Astrocyte of the spinal cord (primary cell): ENCODE data around the gene C11orf91.

Experiments
- DNase-seq: peaks from one replicate; pipeline ENCODE4 v3.0.0; 2011; ENCODE audit warnings: low read depth, low spot score
- H3K4me3 ChIP-seq: 2 replicates; pipeline ENCODE4 v1.5.1; 2011; ENCODE audit warnings: low read depth, mild to moderate bottlenecking, low read length, moderate library complexity
- in situ Hi-C: cut with HindIII; loops from 2 replicates; pipeline ENCODE4 v1.10.0; 2017; ENCODE audit warnings: low sequenced_read_pairs
- TF ChIP-seq, protein P1 (sequence below): IDR thresholded peaks from 2 replicates; pipeline ENCODE4 v1.5.1; 2012; ENCODE audit warnings: low read depth, mild to moderate bottlenecking, low read length, inconsistent platforms

The C11orf91 gene

DNA sequence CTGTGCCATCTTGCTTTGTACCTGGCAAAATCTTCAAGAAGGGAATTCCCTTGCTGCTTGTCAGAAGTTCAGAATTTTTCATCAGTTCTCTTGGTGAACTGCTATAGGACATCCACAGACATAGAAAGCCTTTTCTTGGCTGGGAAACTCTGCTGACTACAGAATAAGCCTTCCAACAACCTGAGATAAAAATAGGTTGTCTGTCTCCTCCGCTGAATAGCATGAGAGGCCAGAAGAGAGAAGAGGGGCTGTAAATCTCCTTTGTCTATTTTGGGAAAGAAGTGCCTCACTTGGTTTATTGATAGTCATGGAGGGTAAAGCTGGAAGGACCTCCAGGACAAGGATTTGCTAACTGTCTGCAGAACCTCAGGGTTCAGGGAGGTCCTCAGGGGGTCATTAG, 48.2 kb downstream of the C11orf91 start:
- TF ChIP-seq, protein P1, sequence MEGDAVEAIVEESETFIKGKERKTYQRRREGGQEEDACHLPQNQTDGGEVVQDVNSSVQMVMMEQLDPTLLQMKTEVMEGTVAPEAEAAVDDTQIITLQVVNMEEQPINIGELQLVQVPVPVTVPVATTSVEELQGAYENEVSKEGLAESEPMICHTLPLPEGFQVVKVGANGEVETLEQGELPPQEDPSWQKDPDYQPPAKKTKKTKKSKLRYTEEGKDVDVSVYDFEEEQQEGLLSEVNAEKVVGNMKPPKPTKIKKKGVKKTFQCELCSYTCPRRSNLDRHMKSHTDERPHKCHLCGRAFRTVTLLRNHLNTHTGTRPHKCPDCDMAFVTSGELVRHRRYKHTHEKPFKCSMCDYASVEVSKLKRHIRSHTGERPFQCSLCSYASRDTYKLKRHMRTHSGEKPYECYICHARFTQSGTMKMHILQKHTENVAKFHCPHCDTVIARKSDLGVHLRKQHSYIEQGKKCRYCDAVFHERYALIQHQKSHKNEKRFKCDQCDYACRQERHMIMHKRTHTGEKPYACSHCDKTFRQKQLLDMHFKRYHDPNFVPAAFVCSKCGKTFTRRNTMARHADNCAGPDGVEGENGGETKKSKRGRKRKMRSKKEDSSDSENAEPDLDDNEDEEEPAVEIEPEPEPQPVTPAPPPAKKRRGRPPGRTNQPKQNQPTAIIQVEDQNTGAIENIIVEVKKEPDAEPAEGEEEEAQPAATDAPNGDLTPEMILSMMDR, result no peak
- in situ Hi-C loops, result no loop called here
- DNase-seq, result no peak
- no peak overlapping the region for H3K4me3 ChIP-seq

GRCh38 chr11:33651990-33652389, 48.6 kb downstream of the C11orf91 start:
- DNase-seq, result no peak
- TF ChIP-seq, protein P1, result no peak

DNA sequence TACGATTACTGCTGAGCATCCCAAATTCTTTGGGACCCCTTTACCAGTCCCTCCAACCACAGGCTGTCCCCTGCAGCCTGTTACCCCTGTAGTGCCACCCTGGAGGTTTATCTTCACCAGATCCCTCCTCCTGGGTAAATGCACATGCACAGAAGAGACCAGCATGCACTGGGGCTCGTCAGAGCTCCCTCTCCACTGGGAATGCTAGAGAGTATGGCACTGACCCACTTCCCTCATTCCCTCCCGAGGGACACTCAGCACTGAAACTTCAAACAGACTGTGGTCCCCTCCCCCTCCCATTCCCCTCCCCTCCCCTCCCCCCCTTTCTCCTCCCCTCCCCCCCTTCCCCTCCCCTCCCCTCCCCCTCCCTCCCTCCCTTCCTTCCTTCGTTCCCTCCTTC, 49.1 kb downstream of the C11orf91 start:
- TF ChIP-seq, protein P1, result no peak
- in situ Hi-C loops, result no loop called here
- DNase-seq, result no peak
- no peak overlapping the region for H3K4me3 ChIP-seq

More at GRCh38 chr11:33651990-33652389, 48.6 kb downstream of the C11orf91 start:
- in situ Hi-C loops, result no loop called here
- H3K4me3 ChIP-seq, result no peak overlapping the region

DNA sequence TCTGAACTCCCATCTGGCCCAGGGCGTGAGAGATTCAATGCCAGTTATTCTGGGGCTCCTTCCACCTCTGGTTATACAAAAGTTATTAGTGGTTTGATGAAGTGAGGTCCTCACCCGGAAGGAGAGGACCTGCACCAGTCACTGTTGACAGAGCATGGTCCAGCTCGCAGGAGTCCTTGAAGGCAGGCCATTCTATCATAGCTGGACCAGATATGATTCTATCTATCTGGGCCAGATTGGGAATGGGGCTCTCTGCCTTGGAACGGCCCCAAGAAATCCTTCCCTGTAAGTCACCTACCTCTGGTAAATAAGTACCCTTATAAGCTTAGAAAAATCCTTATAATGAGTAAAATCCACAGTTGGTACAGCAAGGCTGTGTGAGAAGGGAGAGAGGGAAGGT, 50.7 kb downstream of the C11orf91 start:
- TF ChIP-seq, protein P1, result no peak
- in situ Hi-C loops, result no loop called here
- DNase-seq, result no peak
- H3K4me3 ChIP-seq, result no peak overlapping the region
